NCI-H345 treated with DMSO at 0.1 percent for 48 hours (cell line): Measurements from ENCODE around the gene UBAP2.

Experiments used
- DNase-seq: peaks from one replicate; lab custom pipeline; 2025; ENCODE audit not compliant: unreplicated experiment; lab: John Stamatoyannopoulos, UW

The UBAP2 gene

GRCh38 chr9:33878691-33879366 is 169.9 kb downstream of the UBAP2 start:
- no peak for DNase-seq

DNA sequence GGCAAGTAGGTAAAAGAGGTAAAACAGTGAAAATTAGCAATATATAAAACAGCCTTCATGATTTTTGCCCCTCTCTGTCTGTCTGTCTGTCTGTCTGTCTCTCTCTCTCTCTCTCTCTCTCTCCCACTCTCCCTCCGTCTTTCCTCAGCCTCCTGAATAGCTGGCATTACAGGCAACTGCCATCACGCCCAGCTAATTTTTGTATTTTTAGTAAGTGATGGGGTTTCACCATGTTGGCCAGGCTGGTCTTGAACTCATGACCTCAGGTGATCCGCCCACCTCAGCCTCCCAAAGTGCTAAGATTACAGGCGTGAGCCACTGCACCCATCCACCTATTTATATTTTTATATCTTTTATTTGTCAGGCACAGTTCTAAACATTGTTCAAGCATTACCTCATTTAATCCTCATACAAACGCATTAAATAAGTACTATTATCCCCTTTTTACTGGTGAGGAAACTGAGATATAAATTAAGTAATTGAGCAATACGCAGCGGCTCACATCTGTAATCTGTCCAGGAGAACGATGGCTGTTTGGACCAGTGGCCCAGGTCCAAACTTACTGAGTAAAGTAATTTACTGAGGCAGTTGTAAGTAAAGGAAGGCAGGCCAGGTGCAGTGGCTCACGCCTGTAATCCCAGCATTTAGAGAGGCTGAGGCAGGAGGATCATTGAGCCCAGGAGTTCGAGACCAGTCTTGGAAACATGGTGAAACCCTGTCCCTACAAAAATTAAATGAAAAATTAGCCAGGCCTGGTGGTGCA is 170.8 kb downstream of the UBAP2 start:
- no peak for DNase-seq
